ENCODE data around the gene SH3D21.

SH3D21 gene

GRCh38 chr1:36306210-36306901 is at the start of gene SH3D21:
Gene SH3D21 (plus strand): TSS chr1:36306368. CDS start chr1:36306421, 53 bp downstream.
- Mint-ChIP-seq H3K27ac (peak within 1 kb of the TSS; percentile 95), H3K4me1 (peaks cover 51% of the 10 kb centered on the region), H3K9me3 (no peaks in the 10 kb centered on the region), H3K4me3 (peak within 1 kb of the TSS; percentile 93), H3K36me3 (peaks cover 95% of the 10 kb centered on the region)
- DNase-seq (ENCODE audit: low spot score in 2 of 2) (no peak), ATAC-seq (peak; percentile 64)

GRCh38 chr1:36256558-36257374 is 49.4 kb upstream of the SH3D21 start:
- DNase-seq (ENCODE audit: low spot score in 2 of 2), result no peak
- no peak overlapping the region for H3K4me3 Mint-ChIP-seq
- no peaks in the 10 kb centered on the region for H3K9me3 Mint-ChIP-seq
- no peak for ATAC-seq
- H3K36me3 Mint-ChIP-seq, result peaks cover 78% of the 10 kb centered on the region
- peak overlapping the region; percentile 36 for H3K27ac Mint-ChIP-seq
- peaks cover 28% of the 10 kb centered on the region for H3K4me1 Mint-ChIP-seq

GRCh38 chr1:36257375-36257767 is 48.8 kb upstream of the SH3D21 start:
- Mint-ChIP-seq H3K4me1 (peaks cover 27% of the 10 kb centered on the region), H3K27ac (peak overlapping the region; percentile 36), H3K9me3 (no peaks in the 10 kb centered on the region), H3K36me3 (peaks cover 84% of the 10 kb centered on the region), H3K4me3 (no peak overlapping the region)
- no peak for DNase-seq (ENCODE audit: low spot score in 2 of 2)
- peak; percentile 94 for ATAC-seq

DNA sequence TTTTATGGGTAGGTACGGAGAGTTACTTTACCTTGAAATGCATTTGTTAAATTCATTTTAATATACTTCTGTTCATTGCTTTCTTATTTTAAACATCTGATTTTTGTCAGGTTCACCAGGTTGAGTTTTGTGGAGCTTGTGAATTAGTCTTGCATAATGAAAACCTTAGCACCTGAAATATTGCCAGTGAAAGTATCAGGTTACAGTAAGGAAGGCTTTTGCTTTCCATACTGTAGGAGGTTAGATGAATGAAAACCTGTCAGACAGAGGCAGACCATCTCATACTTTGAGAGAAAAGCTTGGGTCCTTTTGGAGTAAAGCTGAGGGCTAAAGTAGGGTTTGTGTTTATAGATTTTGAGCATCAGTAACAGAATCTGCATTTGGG is 47.2 kb upstream of the SH3D21 start:
- no peak for DNase-seq (ENCODE audit: low spot score in 2 of 2)
- Mint-ChIP-seq H3K4me1 (peaks cover 27% of the 10 kb centered on the region), H3K9me3 (no peaks in the 10 kb centered on the region), H3K36me3 (peaks cover 93% of the 10 kb centered on the region), H3K27ac (no peak overlapping the region), H3K4me3 (no peak overlapping the region)
- no peak for ATAC-seq

DNA sequence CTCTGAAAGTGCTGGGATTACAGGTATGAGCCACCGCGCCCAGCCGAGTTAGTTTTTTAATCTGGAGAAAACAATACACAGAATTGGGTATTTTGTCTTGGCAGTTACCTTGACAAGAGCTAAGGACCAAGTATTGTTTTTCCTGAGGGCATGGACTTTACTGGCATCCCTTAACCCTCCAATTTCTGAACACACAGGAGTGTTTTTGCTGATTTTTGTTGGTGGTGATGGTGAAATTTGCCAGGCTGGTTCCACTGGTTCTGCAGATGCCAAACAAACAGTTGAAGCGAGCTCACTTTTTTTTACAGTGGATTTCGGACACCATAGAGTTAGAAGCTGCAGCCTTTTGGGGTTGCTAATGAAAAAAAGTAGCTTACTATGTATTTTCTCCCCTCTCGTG is 37.2 kb upstream of the SH3D21 start:
- no peak overlapping the region for H3K4me3 Mint-ChIP-seq
- peaks cover 99% of the 10 kb centered on the region for H3K36me3 Mint-ChIP-seq
- no peaks in the 10 kb centered on the region for H3K9me3 Mint-ChIP-seq
- no peak for ATAC-seq
- peaks cover 10% of the 10 kb centered on the region for H3K4me1 Mint-ChIP-seq
- H3K27ac Mint-ChIP-seq, result no peak overlapping the region
- DNase-seq (ENCODE audit: low spot score in 2 of 2), result no peak

GRCh38 chr1:36269408-36269838 is 36.7 kb upstream of the SH3D21 start:
- H3K9me3 Mint-ChIP-seq, result no peaks in the 10 kb centered on the region
- ATAC-seq, result no peak
- no peak for DNase-seq (ENCODE audit: low spot score in 2 of 2)
- H3K36me3 Mint-ChIP-seq, result peaks cover 99% of the 10 kb centered on the region
- H3K4me3 Mint-ChIP-seq, result no peak overlapping the region
- H3K27ac Mint-ChIP-seq, result no peak overlapping the region
- peaks cover 10% of the 10 kb centered on the region for H3K4me1 Mint-ChIP-seq

- Mint-ChIP-seq H3K36me3 (peaks cover 98% of the 10 kb centered on the region), H3K27ac (peak overlapping the region; percentile 15)
Observed at GRCh38 chr1:36273024-36273423, 33.1 kb upstream of the SH3D21 start.

GRCh38 chr1:36274201-36274600 is 32.0 kb upstream of the SH3D21 start:
- Mint-ChIP-seq H3K27ac (no peak overlapping the region), H3K4me3 (no peak overlapping the region), H3K4me1 (peaks cover under 1% of the 10 kb centered on the region), H3K9me3 (no peaks in the 10 kb centered on the region), H3K36me3 (peaks cover 92% of the 10 kb centered on the region)
- ATAC-seq, result no peak
- DNase-seq (ENCODE audit: low spot score in 2 of 2), result no peak

More at GRCh38 chr1:36273024-36273423, 33.1 kb upstream of the SH3D21 start:
- H3K4me3 Mint-ChIP-seq, result no peak overlapping the region
- no peaks in the 10 kb centered on the region for H3K9me3 Mint-ChIP-seq
- no peak for ATAC-seq
- peaks cover under 1% of the 10 kb centered on the region for H3K4me1 Mint-ChIP-seq
- DNase-seq (ENCODE audit: low spot score in 2 of 2), result no peak

GRCh38 chr1:36276688-36277087 is 29.5 kb upstream of the SH3D21 start:
- Mint-ChIP-seq H3K9me3 (no peaks in the 10 kb centered on the region), H3K4me1 (peaks cover 15% of the 10 kb centered on the region), H3K4me3 (no peak overlapping the region), H3K27ac (peak overlapping the region; percentile 73), H3K36me3 (peaks cover 90% of the 10 kb centered on the region)
- ATAC-seq, result no peak
- no peak for DNase-seq (ENCODE audit: low spot score in 2 of 2)

GRCh38 chr1:36279110-36279788 is 26.9 kb upstream of the SH3D21 start:
- Mint-ChIP-seq H3K27ac (peak overlapping the region; percentile 80), H3K9me3 (no peaks in the 10 kb centered on the region), H3K4me3 (no peak overlapping the region), H3K4me1 (peaks cover 15% of the 10 kb centered on the region), H3K36me3 (peaks cover 90% of the 10 kb centered on the region)
- DNase-seq (ENCODE audit: low spot score in 2 of 2) (no peak), ATAC-seq (no peak)

DNA sequence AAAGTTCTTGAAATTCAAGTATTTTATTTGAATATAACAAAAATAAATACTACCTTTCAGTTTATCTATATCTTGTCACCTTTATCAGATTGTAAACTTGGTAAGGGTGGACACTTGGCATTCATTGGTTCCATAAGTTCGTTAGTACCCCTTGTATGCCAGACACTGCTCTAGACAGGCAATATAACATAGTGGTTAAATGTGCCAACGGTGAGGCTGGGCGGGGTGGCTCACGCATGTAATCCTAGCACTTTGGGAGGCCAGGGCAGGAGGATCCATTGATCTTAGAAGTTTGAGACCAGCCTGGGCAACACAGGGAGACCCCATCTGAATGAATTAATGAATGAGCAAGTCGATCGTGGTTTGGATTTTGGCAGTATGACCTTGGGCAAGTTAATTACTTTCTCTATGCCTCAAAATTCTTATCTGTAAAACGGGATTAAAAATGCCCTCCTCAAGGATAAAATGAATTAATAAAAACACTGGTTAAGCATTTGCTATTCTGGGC is 26.3 kb upstream of the SH3D21 start:
- H3K4me1 Mint-ChIP-seq, result peaks cover 15% of the 10 kb centered on the region
- peaks cover 90% of the 10 kb centered on the region for H3K36me3 Mint-ChIP-seq
- no peak overlapping the region for H3K4me3 Mint-ChIP-seq
- DNase-seq (ENCODE audit: low spot score in 2 of 2), result no peak
- no peaks in the 10 kb centered on the region for H3K9me3 Mint-ChIP-seq
- ATAC-seq, result no peak
- H3K27ac Mint-ChIP-seq, result peak overlapping the region; percentile 80

- H3K4me3 Mint-ChIP-seq, result no peak overlapping the region
- ATAC-seq, result no peak
- H3K36me3 Mint-ChIP-seq, result peaks cover 95% of the 10 kb centered on the region
- H3K9me3 Mint-ChIP-seq, result no peaks in the 10 kb centered on the region
- DNase-seq (ENCODE audit: low spot score in 2 of 2), result no peak
- peak overlapping the region; percentile 67 for H3K27ac Mint-ChIP-seq
- peaks cover 21% of the 10 kb centered on the region for H3K4me1 Mint-ChIP-seq
Observed at GRCh38 chr1:36284061-36284460, 22.1 kb upstream of the SH3D21 start.

GRCh38 chr1:36284517-36284916 is 21.7 kb upstream of the SH3D21 start:
- no peak overlapping the region for H3K4me3 Mint-ChIP-seq
- H3K4me1 Mint-ChIP-seq, result peaks cover 17% of the 10 kb centered on the region
- ATAC-seq (no peak), DNase-seq (ENCODE audit: low spot score in 2 of 2) (no peak)
- peaks cover 99% of the 10 kb centered on the region for H3K36me3 Mint-ChIP-seq
- H3K27ac Mint-ChIP-seq, result peak overlapping the region; percentile 67
- no peaks in the 10 kb centered on the region for H3K9me3 Mint-ChIP-seq

DNA sequence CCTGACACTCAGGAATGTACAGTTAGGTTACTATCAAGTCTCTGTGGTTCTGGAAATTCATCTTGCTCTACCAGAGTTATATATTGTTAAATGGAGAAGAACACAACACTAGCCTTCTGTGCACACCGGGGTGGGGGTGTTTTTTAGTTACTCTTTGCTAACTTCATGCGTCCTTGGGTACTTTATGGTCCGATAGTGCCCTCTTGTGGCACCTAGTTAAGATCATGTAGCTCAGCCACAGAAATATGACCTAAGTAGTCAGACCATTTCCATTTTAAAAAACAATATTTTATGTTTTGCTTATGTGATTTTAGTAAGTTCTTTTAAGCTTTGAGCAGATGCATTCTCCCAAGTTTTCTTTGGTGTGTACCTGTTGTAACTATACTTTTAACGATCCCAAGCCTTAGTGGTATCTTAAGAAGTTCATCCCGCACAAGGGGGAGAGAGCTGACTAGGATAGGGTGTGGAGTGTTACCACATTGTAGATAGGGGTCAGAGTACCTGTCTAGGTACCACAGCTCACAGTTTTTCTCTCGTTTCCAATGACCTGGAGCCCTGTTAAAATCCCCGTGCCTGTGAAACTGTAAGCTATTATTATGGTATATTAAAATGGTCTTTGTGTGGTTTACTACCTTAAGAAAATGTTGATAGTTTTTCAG is 20.6 kb upstream of the SH3D21 start:
- ATAC-seq, result peak; percentile 89
- Mint-ChIP-seq H3K4me3 (no peak overlapping the region), H3K36me3 (peaks cover 99% of the 10 kb centered on the region), H3K27ac (peak overlapping the region; percentile 58), H3K4me1 (peaks cover 10% of the 10 kb centered on the region), H3K9me3 (no peaks in the 10 kb centered on the region)
- peak; percentile 31 to 66 for DNase-seq (ENCODE audit: low spot score in 2 of 2)

GRCh38 chr1:36286802-36287201 is 19.4 kb upstream of the SH3D21 start:
- peaks cover 12% of the 10 kb centered on the region for H3K4me1 Mint-ChIP-seq
- H3K36me3 Mint-ChIP-seq, result peaks cover 100% of the 10 kb centered on the region
- peak overlapping the region; percentile 10 for H3K27ac Mint-ChIP-seq
- no peak overlapping the region for H3K4me3 Mint-ChIP-seq
- DNase-seq (ENCODE audit: low spot score in 2 of 2) (no peak), ATAC-seq (no peak)
- H3K9me3 Mint-ChIP-seq, result no peaks in the 10 kb centered on the region

All from stimulated activated effector memory CD8-positive, alpha-beta T cell treated with anti-CD3 and anti-CD28 coated beads, Interleukin-12 subunit alpha, Interleukin-12 subunit beta, amount 100 ng/mL, for 72 hours (primary cell).